GM13976 (cell line): Measurements from ENCODE around the gene VCL.
"Not testable (repeated sequence)": the region's sequence is repeated elsewhere in the genome, so short reads cannot be mapped to it uniquely, and the experiment has no call there.

Experiments
- DNase-seq: peaks from one replicate; pipeline ENCODE4 v3.0.0; 2012; ENCODE audit warnings: low spot score
- CTCF ChIP-seq: IDR thresholded peaks from 2 replicates; pipeline ENCODE4 v1.5.1; 2012; ENCODE audit warnings: borderline replicate concordance, mild to moderate bottlenecking; ENCODE audit not compliant: insufficient read depth; ENCODE audit errors: extremely low read depth, missing control alignments, control extremely low read depth
- in situ Hi-C: fragments of 300-500 bp; cut with MboI; formaldehyde crosslinking; loops from one replicate; pipeline ENCODE4 v1.12.0; 2022; ENCODE audit warnings: low sequenced_read_pairs, mixed read lengths, inconsistent platforms; ENCODE audit not compliant: unreplicated experiment

VCL gene

GRCh38 chr10:74121368-74121767, 123.5 kb downstream of the VCL start:
- in situ Hi-C loops, result no loop called here
- DNase-seq, result no peak
- TF ChIP-seq CTCF, result no peak

GRCh38 chr10:74122060-74122459, 124.1 kb downstream of the VCL start:
- in situ Hi-C loops, result no loop called here
- no peak for DNase-seq
- no peak for TF ChIP-seq CTCF

GRCh38 chr10:74123081-74123480, 125.2 kb downstream of the VCL start:
- no peak for TF ChIP-seq CTCF
- in situ Hi-C loops, result no loop called here
- no peak for DNase-seq

GRCh38 chr10:74133923-74134820, 136.3 kb downstream of the VCL start:
- in situ Hi-C loops, result loop anchor here (10.0 kb wide), 1 partner anchor 101 kb away; no protein-coding TSS in a partner anchor
- no peak for TF ChIP-seq CTCF

GRCh38 chr10:74135452-74135851, 137.5 kb downstream of the VCL start:
- no peak for DNase-seq
- in situ Hi-C loops, result loop anchor here (10.0 kb wide), 1 partner anchor 99 kb away; no protein-coding TSS in a partner anchor

More at GRCh38 chr10:74133923-74134820, 136.3 kb downstream of the VCL start:
- DNase-seq, result no peak

GRCh38 chr10:74137992-74138391, 140.1 kb downstream of the VCL start:
- in situ Hi-C loops, result loop anchor here (10.0 kb wide), 1 partner anchor 97 kb away; no protein-coding TSS in a partner anchor
- DNase-seq, result no peak
- no peak for TF ChIP-seq CTCF

More at GRCh38 chr10:74135452-74135851, 137.5 kb downstream of the VCL start:
- no peak for TF ChIP-seq CTCF

- in situ Hi-C loops, result loop anchor here (10.0 kb wide), 1 partner anchor 96 kb away; no protein-coding TSS in a partner anchor
- not testable (repeated sequence) for DNase-seq
Measured at GRCh38 chr10:74138596-74138995, 140.7 kb downstream of the VCL start.
